CD4-positive, alpha-beta T cell treated with Interleukin-17A for 4 hours (primary cell): ENCODE measurements around the gene SNAPC4.
"Not testable (repeated sequence)": the region's sequence is repeated elsewhere in the genome, so short reads cannot be mapped to it uniquely, and the experiment has no call there.

Experiments used
- DNase-seq: peaks from one replicate; pipeline ENCODE4 v3.0.0-alpha.2; 2020; ENCODE audit warnings: mixed read lengths

The SNAPC4 gene

GRCh38 chr9:136409557-136410455 is 9.8 kb upstream of the SNAPC4 start:
- DNase-seq = peak; percentile 48

- peak; percentile 42 for DNase-seq
These were observed 7.9 kb upstream of the SNAPC4 start for GRCh38 chr9:136407911-136408310.

GRCh38 chr9:136407061-136407460 is 7.1 kb upstream of the SNAPC4 start:
- not testable (repeated sequence) for DNase-seq

DNA sequence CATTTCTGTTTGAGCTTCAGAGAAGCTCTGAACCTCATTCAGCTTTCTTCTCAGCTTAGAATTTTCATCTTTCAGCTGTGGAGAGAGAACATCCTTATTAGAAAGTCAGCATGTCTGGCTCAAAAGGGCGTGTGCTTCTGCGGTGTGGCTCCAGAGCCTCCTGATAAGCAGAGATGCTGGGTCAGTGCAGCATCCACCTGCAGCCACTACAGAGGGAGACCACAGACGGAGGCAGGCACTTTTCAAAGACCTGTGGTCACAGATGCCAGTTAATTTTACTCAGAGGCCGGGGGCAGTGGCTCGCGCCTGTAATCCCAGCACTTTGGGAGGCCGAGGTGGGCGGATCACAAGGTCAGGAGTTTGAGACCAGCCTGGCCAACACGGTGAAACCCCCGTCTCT is 5.9 kb upstream of the SNAPC4 start:
- not testable (repeated sequence) for DNase-seq

DNA sequence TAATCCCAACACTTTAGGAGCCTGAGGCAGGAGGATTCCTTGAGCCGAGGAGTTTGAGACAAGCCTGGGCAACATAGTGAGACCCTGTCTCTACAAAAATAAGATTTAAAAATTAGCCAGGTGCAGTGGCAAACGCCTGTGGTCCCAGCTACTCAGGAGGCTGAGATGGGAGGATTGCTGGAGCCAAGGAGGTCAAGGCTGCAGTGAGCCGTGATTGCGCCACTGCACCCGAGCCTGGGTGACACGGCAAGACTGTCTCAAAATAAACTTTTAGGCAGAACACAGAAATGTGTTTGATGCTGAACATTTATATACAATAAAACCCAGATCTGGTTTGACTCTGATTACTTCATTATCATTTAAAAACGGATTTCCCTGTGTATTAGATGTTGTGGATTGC is 5.5 kb upstream of the SNAPC4 start:
- DNase-seq = no peak

GRCh38 chr9:136404801-136405136 is 4.8 kb upstream of the SNAPC4 start:
- peak; percentile 11 for DNase-seq

- peak; percentile 40 for DNase-seq
These were observed 4.2 kb upstream of the SNAPC4 start for GRCh38 chr9:136403915-136404800.

GRCh38 chr9:136403538-136403914 is 3.6 kb upstream of the SNAPC4 start:
- DNase-seq = peak; percentile 73

DNA sequence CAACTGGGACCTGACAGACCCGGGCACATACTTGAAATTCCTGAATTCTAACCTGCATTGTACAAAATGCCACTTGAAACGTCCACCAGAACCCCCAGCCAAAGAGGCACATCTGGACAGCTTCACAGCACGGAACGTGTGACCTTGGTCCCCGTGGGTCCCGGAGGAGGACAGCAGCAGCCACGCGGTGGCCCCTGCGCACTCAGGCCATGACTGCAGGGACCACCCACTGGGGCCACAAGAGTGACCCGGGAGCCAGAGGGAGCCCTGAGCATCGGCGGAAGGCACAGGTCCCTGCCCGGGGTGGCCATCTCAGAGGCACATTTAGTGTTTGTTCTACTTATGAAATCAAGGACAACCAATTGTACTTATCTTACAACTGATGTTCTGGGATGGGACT is 2.1 kb upstream of the SNAPC4 start:
- DNase-seq = no peak

DNA sequence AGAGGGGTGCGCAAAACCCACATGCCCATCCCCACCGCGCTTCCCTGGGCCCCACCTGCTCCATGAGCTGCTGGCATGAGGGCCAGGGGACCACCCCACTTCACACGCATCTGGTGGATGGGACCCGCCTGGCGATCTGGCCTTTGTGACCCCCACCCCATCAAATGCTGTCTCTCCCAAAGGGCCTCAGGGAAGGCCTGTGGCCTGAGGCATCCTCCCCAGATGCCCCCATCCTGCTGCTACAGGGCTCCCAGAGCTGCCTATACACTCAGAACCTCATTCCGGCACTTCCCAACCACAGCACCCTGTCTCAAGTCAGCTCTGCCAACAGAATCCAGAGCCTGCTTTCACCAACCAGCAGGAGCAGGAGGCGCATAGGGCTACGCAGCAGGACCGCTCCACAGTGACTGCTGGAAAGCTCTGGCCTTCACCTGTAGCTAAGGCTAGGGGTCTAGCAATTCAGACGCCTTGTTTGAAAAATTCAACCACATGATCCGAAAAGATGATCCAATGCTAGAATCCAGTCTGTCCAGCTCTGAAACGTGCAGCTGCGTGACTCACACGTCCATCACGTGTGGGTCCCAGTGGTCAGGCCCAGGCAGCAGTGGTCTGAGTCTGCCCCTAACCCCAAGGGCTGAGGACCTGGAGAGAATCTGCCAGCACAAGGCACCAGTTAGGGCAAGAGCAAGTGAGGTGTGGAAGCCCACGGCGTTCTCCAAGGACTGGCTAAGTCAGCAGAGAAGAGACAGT is 1.4 kb upstream of the SNAPC4 start:
- no peak for DNase-seq

DNA sequence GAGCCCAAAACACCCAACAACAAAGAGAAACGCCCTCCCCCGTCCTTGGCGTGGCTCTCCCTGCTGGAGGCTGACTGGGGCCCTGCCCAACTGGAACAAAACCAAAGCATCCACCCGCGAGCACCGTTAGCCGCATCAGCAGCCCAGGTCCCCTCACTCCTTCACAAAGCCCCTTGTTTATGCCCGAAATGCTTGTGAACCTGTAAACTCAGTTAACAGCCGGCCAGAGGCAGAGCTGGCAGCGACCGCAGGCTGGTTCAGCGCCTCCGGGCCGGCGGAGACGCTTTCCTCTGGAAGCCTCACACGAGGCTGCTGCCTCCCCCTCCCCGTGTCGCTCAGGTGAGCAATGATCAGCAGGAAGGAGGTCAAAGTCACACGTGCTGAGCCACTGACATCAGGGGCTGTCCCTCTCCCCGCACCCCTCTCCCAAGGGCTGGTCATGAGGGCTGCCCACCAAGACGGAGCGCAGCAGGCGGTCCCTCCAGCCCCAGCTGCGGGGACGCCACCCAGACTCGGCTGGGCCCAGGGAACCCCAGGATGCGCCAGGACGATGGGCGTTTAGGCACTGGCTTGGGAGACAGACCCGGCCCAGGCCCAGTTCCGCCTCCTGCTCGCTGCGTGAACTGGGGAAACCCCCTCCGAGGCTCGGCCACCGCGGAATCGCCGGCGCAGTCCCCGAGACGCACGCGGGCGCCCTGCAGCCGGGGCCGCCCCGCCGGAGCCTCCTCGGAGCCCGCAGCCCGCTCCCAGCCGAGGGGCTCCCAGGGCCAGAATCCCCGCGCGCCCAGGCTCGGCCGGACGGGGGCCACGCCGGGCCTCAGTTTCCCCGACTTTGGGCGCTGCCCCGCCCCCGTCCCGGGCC is 563 bp downstream of the SNAPC4 start:
- peak; percentile 45 for DNase-seq

GRCh38 chr9:136398286-136398685 is 1.7 kb downstream of the SNAPC4 start:
- no peak for DNase-seq

- no peak for DNase-seq
These were observed 2.3 kb downstream of the SNAPC4 start for GRCh38 chr9:136397643-136398042.

GRCh38 chr9:136396219-136396515 is 3.8 kb downstream of the SNAPC4 start:
- DNase-seq = no peak

DNA sequence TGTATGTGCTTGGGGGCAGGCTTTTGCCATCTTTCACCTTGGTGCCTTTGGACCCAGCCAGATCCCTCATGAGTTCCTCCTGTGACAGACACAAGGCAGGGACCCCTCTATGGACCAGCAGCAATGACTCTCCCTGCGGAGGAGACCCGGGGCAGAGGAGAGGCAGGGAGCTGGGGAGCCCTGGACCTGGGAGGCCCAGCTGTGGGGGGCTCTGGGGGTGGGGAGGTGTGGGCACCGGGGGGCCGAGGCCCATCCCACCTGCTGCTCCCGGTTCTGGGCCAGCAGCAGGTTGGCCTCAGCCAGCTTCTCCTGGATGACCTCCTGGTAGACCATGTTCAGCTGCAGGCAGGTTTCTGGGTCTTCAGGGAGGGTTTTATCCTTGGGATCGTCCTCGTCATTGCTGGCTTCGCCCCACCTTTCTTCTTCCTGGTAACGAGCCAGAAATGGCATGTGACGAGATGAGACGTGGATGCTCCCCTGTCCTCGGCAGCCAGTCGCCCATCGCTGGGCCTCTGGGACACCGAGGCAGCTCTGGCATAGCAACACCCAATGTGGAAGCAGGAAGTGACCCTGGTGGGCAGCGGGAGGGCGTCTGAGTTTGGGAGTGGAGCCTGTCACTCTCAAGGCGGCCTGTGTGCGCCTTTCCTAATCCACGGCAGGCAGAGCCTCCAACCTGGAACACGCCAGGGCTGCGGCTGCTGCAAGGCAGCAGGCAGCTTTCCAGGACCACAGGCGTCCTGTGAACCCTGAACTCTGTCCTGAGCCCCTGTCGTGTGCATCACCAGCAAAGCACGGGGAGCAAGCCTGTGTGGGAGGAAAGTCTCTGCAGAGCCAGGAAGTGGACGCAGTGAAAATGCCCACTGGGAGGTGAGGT is 4.4 kb downstream of the SNAPC4 start:
- no peak for DNase-seq

DNA sequence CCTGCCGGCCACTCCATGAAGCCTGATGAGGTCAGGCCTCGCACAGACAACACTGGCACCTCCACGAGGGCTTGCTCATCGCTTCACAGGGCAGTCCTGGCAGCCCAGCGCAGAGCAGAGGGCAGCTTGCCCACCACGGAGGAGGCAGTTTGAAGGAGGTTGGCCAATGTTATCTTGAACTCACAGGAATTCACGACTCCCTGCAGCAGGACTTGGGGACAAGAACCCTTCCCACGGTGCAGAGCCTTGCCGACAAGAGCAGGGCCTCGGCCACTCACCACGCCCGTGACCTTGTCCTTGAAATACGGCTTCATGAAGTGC is 5.0 kb downstream of the SNAPC4 start:
- DNase-seq = no peak

DNA sequence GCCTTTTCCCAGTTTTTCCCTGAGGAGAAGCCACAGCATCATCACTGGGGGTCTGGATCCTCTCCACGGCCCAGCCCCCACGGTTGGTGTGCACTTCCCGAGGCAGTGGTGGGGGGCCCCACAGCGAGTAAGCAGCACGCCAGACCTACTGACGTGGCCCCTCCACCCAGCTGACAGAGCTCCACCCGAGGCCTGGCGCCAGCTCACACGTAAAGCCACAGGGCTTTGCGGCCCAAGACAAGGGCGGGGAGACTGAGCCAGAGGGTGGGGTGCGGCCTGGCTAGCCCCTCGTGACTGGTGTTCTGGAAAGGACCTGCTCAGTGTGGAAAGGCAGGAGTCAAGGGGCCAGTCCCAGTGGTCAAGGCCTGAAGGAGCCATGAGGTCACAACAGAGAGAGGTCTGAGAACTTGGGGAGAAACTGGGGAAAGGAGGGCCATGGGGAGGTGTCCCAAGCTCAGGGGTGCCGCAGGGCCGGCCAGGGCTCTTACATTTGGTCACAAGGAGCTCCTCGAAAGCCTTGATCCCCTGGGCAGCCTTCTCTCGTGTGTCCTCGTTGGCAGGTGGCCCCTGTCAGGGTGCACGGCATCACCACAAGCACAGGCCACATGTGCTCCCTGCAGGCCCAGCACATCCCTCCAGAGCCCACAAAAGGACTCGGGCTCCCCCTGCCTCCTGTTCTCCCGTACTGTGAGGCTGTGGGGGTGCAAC is 5.5 kb downstream of the SNAPC4 start:
- no peak for DNase-seq

DNA sequence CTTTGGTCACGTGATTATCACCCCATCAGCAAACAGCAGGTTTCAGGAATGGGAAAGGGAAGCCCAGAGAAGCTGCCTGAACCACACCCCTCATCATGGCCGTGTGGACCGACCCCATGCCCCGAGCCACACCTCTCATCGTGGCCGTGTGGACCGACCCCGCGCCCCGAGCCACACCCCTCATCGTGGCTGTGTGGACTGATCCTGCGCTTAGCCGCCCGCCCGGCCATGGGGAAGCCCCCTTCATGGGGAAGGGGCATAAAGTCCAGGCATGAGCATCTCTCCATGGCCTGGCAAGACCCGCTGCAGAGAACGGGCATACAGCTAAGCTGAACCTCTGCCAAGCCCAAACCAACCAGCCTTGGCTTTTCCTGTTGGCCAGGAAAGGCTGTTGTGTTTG is 6.4 kb downstream of the SNAPC4 start:
- no peak for DNase-seq

- DNase-seq = no peak
These were observed 7.2 kb downstream of the SNAPC4 start for GRCh38 chr9:136392538-136393449.
